Stimulated activated effector memory CD8-positive, alpha-beta T cell treated with anti-CD3 and anti-CD28 coated beads, Interleukin-12 subunit alpha, Interleukin-12 subunit beta, amount 100 ng/mL, for 72 hours (primary cell): ENCODE measurements around the gene LCE3E.
A peak's percentile ranks its signal among the peaks of the same experiment; 100 is the strongest.

Experiments used
- ATAC-seq: fragments of 150-1000 bp; cut with Tn5 transposase; 2 replicates; pipeline ENCODE4 v1.10.0; 2021
- DNase-seq, 2 donors: peaks; one replicate each; pipeline ENCODE4 v3.0.0; 2021 to 2022; ENCODE audit warnings: low spot score in 2 of 2
- H3K27ac Mint-ChIP-seq: one replicate; pipeline ENCODE4 v1.8.0; 2022; ENCODE audit warnings: mild to moderate bottlenecking, mixed read lengths
- H3K36me3 Mint-ChIP-seq: one replicate; pipeline ENCODE4 v1.8.0; 2022; ENCODE audit warnings: mild to moderate bottlenecking, mixed read lengths
- H3K4me1 Mint-ChIP-seq: one replicate; pipeline ENCODE4 v1.8.0; 2022; ENCODE audit warnings: mixed read lengths
- H3K4me3 Mint-ChIP-seq: one replicate; pipeline ENCODE4 v1.8.0; 2022; ENCODE audit warnings: mild to moderate bottlenecking, mixed read lengths
- H3K9me3 Mint-ChIP-seq: one replicate; pipeline ENCODE4 v1.8.0; 2022; ENCODE audit warnings: mixed read lengths

The LCE3E gene

GRCh38 chr1:152535774-152536173 lies 30.8 kb downstream of the LCE3E start:
- Mint-ChIP-seq H3K4me1 (no peaks in the 10 kb centered on the region), H3K4me3 (no peak overlapping the region), H3K9me3 (no peaks in the 10 kb centered on the region), H3K36me3 (no peaks in the 10 kb centered on the region), H3K27ac (no peak overlapping the region)
- ATAC-seq (no peak), DNase-seq (no peak)

- H3K4me1 Mint-ChIP-seq = no peaks in the 10 kb centered on the region
- ATAC-seq (no peak), DNase-seq (peak; percentile 18 to 64)
- H3K9me3 Mint-ChIP-seq = no peaks in the 10 kb centered on the region
- no peak overlapping the region for H3K27ac Mint-ChIP-seq
- H3K4me3 Mint-ChIP-seq = no peak overlapping the region
- no peaks in the 10 kb centered on the region for H3K36me3 Mint-ChIP-seq
Measured at GRCh38 chr1:152533327-152533938, 33.1 kb downstream of the LCE3E start.

- Mint-ChIP-seq H3K36me3 (no peaks in the 10 kb centered on the region), H3K9me3 (no peaks in the 10 kb centered on the region), H3K27ac (no peak overlapping the region), H3K4me1 (no peaks in the 10 kb centered on the region), H3K4me3 (no peak overlapping the region)
- no peak for DNase-seq
- no peak for ATAC-seq
Measured at GRCh38 chr1:152525080-152525641, 41.4 kb downstream of the LCE3E start.

GRCh38 chr1:152520561-152521090 lies 46.0 kb downstream of the LCE3E start:
- Mint-ChIP-seq H3K4me3 (no peak overlapping the region), H3K36me3 (no peaks in the 10 kb centered on the region), H3K4me1 (no peaks in the 10 kb centered on the region), H3K9me3 (no peaks in the 10 kb centered on the region), H3K27ac (no peak overlapping the region)
- DNase-seq (no peak), ATAC-seq (no peak)

GRCh38 chr1:152519851-152520250 lies 46.7 kb downstream of the LCE3E start:
- H3K9me3 Mint-ChIP-seq = no peaks in the 10 kb centered on the region
- H3K4me3 Mint-ChIP-seq = no peak overlapping the region
- no peak for DNase-seq
- no peaks in the 10 kb centered on the region for H3K4me1 Mint-ChIP-seq
- ATAC-seq = no peak
- no peak overlapping the region for H3K27ac Mint-ChIP-seq
- no peaks in the 10 kb centered on the region for H3K36me3 Mint-ChIP-seq

- Mint-ChIP-seq H3K9me3 (no peaks in the 10 kb centered on the region), H3K4me1 (no peaks in the 10 kb centered on the region), H3K4me3 (no peak overlapping the region), H3K36me3 (no peaks in the 10 kb centered on the region), H3K27ac (no peak overlapping the region)
- ATAC-seq = no peak
- no peak for DNase-seq
Measured at GRCh38 chr1:152517237-152517811, 49.3 kb downstream of the LCE3E start.

GRCh38 chr1:152516082-152516481 lies 50.5 kb downstream of the LCE3E start:
- Mint-ChIP-seq H3K4me1 (no peaks in the 10 kb centered on the region), H3K27ac (no peak overlapping the region), H3K9me3 (no peaks in the 10 kb centered on the region), H3K36me3 (no peaks in the 10 kb centered on the region), H3K4me3 (no peak overlapping the region)
- DNase-seq = no peak
- no peak for ATAC-seq
